GM06990 (cell line): ENCODE measurements around the gene SPATA12.

Experiments
- DNase-seq: peaks from one replicate; pipeline ENCODE4 v3.0.0-alpha.2; 2011; ENCODE audit not compliant: insufficient read length; ENCODE audit errors: extremely low read depth
- H3K27me3 ChIP-seq: replicated peaks from 2 replicates; pipeline ENCODE4 v1.6.0; 2011; ENCODE audit warnings: low read length; ENCODE audit not compliant: control insufficient read depth, insufficient read depth
- H3K36me3 ChIP-seq: 2 replicates; pipeline ENCODE4 v1.5.1; 2011; ENCODE audit warnings: low read length; ENCODE audit not compliant: control insufficient read depth, insufficient read depth
- H3K4me3 ChIP-seq: replicated peaks from 2 replicates; pipeline ENCODE4 v1.5.1; 2011; ENCODE audit warnings: low read depth, mild to moderate bottlenecking, control low read depth, low read length
- CTCF ChIP-seq: IDR thresholded peaks from 2 replicates; pipeline ENCODE4 v1.5.1; 2011; ENCODE audit warnings: low read length, control low read depth, mild to moderate bottlenecking, inconsistent platforms; ENCODE audit not compliant: insufficient read depth, poor library complexity, severe bottlenecking

Gene SPATA12

GRCh38 chr3:57118254-57118653 lies 57.8 kb downstream of the SPATA12 start:
- no peak overlapping the region for H3K4me3 ChIP-seq
- no peaks in the 10 kb centered on the region for H3K36me3 ChIP-seq
- H3K27me3 ChIP-seq: no peaks in the 10 kb centered on the region
- no peak for DNase-seq
- no peak for TF ChIP-seq CTCF

- Histone ChIP-seq H3K4me3 (no peak overlapping the region), H3K36me3 (no peaks in the 10 kb centered on the region), H3K27me3 (no peaks in the 10 kb centered on the region)
- no peak for TF ChIP-seq CTCF
- no peak for DNase-seq
These were observed 59.6 kb downstream of the SPATA12 start for GRCh38 chr3:57120040-57120439.

GRCh38 chr3:57120451-57121174 lies 60.1 kb downstream of the SPATA12 start:
- Histone ChIP-seq H3K36me3 (no peaks in the 10 kb centered on the region), H3K4me3 (no peak overlapping the region), H3K27me3 (no peaks in the 10 kb centered on the region)
- TF ChIP-seq CTCF: no peak
- no peak for DNase-seq
